Measurements from ENCODE around the gene HAPLN2. TPM values are rescaled to one million over a fixed set of nuclear protein-coding genes. Genes with fewer than 3 reads are reported as not detected.

The HAPLN2 gene
- total RNA-seq, 2 donors from 2014 or later: 6.1 to 10.2 TPM

- H3K36me3 ChIP-seq: no peaks in the 10 kb centered on the region
- no peak overlapping the region for H3K4me3 ChIP-seq
- intact Hi-C loops (cut with DNase I): no loop called here
- H3K27ac ChIP-seq: no peak overlapping the region
- no peaks in the 10 kb centered on the region for H3K9me3 ChIP-seq
- no peaks in the 10 kb centered on the region for H3K4me1 ChIP-seq (replicated peaks)
- WGBS: 71% methylated on average over 6 of the region's 7 CpGs
- DNase-seq (ENCODE audit: low spot score): no peak
- TF ChIP-seq POLR2A (IDR thresholded peaks at IDR 0.05) (no peak), POLR2AphosphoS5 (IDR thresholded peaks at IDR 0.05) (no peak), CTCF (IDR thresholded peaks at IDR 0.05) (no peak)
- H3K27me3 ChIP-seq (replicated peaks; ENCODE audit: insufficient read depth): peaks cover 28% of the 10 kb centered on the region
Observed at GRCh38 chr1:156643049-156643777, 24.0 kb downstream of the HAPLN2 start.

GRCh38 chr1:156643778-156644092 lies 24.5 kb downstream of the HAPLN2 start:
- WGBS: 82% methylated on average over 7 of the region's 7 CpGs
- no peak for DNase-seq (ENCODE audit: low spot score)
- Histone ChIP-seq H3K4me3 (no peak overlapping the region), H3K36me3 (no peaks in the 10 kb centered on the region), H3K27ac (no peak overlapping the region), H3K9me3 (no peaks in the 10 kb centered on the region), H3K27me3 (replicated peaks; ENCODE audit: insufficient read depth) (peaks cover 26% of the 10 kb centered on the region), H3K4me1 (replicated peaks) (no peaks in the 10 kb centered on the region)
- intact Hi-C loops (cut with DNase I): no loop called here
- no peak for TF ChIP-seq POLR2AphosphoS5 (IDR thresholded peaks at IDR 0.05)
- no peak for TF ChIP-seq POLR2A (IDR thresholded peaks at IDR 0.05)
- no peak for TF ChIP-seq CTCF (IDR thresholded peaks at IDR 0.05)

- intact Hi-C loops (cut with DNase I): no loop called here
- Histone ChIP-seq H3K36me3 (no peaks in the 10 kb centered on the region), H3K27me3 (replicated peaks; ENCODE audit: insufficient read depth) (peaks cover 26% of the 10 kb centered on the region), H3K4me1 (replicated peaks) (no peaks in the 10 kb centered on the region), H3K9me3 (no peaks in the 10 kb centered on the region), H3K27ac (no peak overlapping the region), H3K4me3 (no peak overlapping the region)
- TF ChIP-seq POLR2A (IDR thresholded peaks at IDR 0.05): no peak
- no peak for TF ChIP-seq POLR2AphosphoS5 (IDR thresholded peaks at IDR 0.05)
- no peak for TF ChIP-seq CTCF (IDR thresholded peaks at IDR 0.05)
- no peak for DNase-seq (ENCODE audit: low spot score)
- WGBS: 82% methylated on average over 3 of the region's 3 CpGs
Observed at GRCh38 chr1:156644146-156644545, 24.9 kb downstream of the HAPLN2 start.

- no peak for TF ChIP-seq CTCF (IDR thresholded peaks at IDR 0.05)
- TF ChIP-seq POLR2AphosphoS5 (IDR thresholded peaks at IDR 0.05): no peak
- no peak for TF ChIP-seq POLR2A (IDR thresholded peaks at IDR 0.05)
- H3K4me1 ChIP-seq (replicated peaks): no peaks in the 10 kb centered on the region
- no peak overlapping the region for H3K4me3 ChIP-seq
- no peaks in the 10 kb centered on the region for H3K36me3 ChIP-seq
- no peak overlapping the region for H3K27ac ChIP-seq
- DNase-seq (ENCODE audit: low spot score): no peak
- 63% methylated on average over 1 of the region's 1 CpG for WGBS
- no peaks in the 10 kb centered on the region for H3K9me3 ChIP-seq
- peaks cover 23% of the 10 kb centered on the region for H3K27me3 ChIP-seq (replicated peaks; ENCODE audit: insufficient read depth)
- intact Hi-C loops (cut with DNase I): no loop called here
Observed at GRCh38 chr1:156644640-156645039, 25.4 kb downstream of the HAPLN2 start.

- Histone ChIP-seq H3K36me3 (no peaks in the 10 kb centered on the region), H3K4me3 (no peak overlapping the region), H3K9me3 (no peaks in the 10 kb centered on the region), H3K27me3 (replicated peaks; ENCODE audit: insufficient read depth) (peaks cover 20% of the 10 kb centered on the region), H3K27ac (no peak overlapping the region), H3K4me1 (replicated peaks) (no peaks in the 10 kb centered on the region)
- no peak for DNase-seq (ENCODE audit: low spot score)
- intact Hi-C loops (cut with DNase I): no loop called here
- 32% methylated on average over 3 of the region's 3 CpGs for WGBS
- no peak for TF ChIP-seq POLR2A (IDR thresholded peaks at IDR 0.05)
- TF ChIP-seq CTCF (IDR thresholded peaks at IDR 0.05): no peak
Observed at GRCh38 chr1:156645056-156645455, 25.8 kb downstream of the HAPLN2 start.

Data from prostate gland (tissue), 2 donors.